HG03558 (cell line): ENCODE measurements around the gene SAMD4A.

ENCODE experiments used
- ATAC-seq: cut with Tn5 transposase; IDR thresholded peaks from one replicate; pipeline ENCODE4 v1.9.1; 2021; ENCODE audit warnings: moderate number of reproducible peaks; ENCODE audit not compliant: unreplicated experiment; ENCODE audit errors: extremely low read depth

The SAMD4A gene

GRCh38 chr14:54566410-54567223, at the start of gene SAMD4A:
SAMD4A (plus strand) TSS chr14:54567128; CDS start chr14:54567917, 789 bp downstream.
- ATAC-seq, result peak; percentile 8

- no peak for ATAC-seq
These were observed 42.5 kb upstream of the SAMD4A start for GRCh38 chr14:54524410-54524809.

- ATAC-seq, result no peak
These were observed 38.0 kb upstream of the SAMD4A start for GRCh38 chr14:54528973-54529372.

- no peak for ATAC-seq
These were observed 37.1 kb upstream of the SAMD4A start for GRCh38 chr14:54529811-54530210.

- ATAC-seq, result peak; percentile 76
These were observed 34.6 kb upstream of the SAMD4A start for GRCh38 chr14:54532111-54533012.

GRCh38 chr14:54533100-54533499, 33.8 kb upstream of the SAMD4A start:
- no peak for ATAC-seq

- ATAC-seq, result no peak
These were observed 31.8 kb upstream of the SAMD4A start for GRCh38 chr14:54535126-54535525.

- no peak for ATAC-seq
These were observed 31.3 kb upstream of the SAMD4A start for GRCh38 chr14:54535646-54536045.

GRCh38 chr14:54537651-54538050, 29.3 kb upstream of the SAMD4A start:
- ATAC-seq, result no peak

- ATAC-seq, result no peak
These were observed 28.9 kb upstream of the SAMD4A start for GRCh38 chr14:54538055-54538454.

- ATAC-seq, result no peak
These were observed 19.3 kb upstream of the SAMD4A start for GRCh38 chr14:54547583-54547982.

GRCh38 chr14:54548491-54548890, 18.4 kb upstream of the SAMD4A start:
- ATAC-seq, result no peak

GRCh38 chr14:54549862-54550261, 17.1 kb upstream of the SAMD4A start:
- no peak for ATAC-seq

GRCh38 chr14:54550514-54550913, 16.4 kb upstream of the SAMD4A start:
- no peak for ATAC-seq

GRCh38 chr14:54554401-54554800, 12.5 kb upstream of the SAMD4A start:
- ATAC-seq, result no peak

GRCh38 chr14:54555651-54556050, 11.3 kb upstream of the SAMD4A start:
- no peak for ATAC-seq

- ATAC-seq, result no peak
These were observed 10.4 kb upstream of the SAMD4A start for GRCh38 chr14:54556535-54556934.

- ATAC-seq, result no peak
These were observed 4.6 kb upstream of the SAMD4A start for GRCh38 chr14:54562334-54562733.

GRCh38 chr14:54564071-54564867, 2.7 kb upstream of the SAMD4A start:
- no peak for ATAC-seq
